Measurements from ENCODE around the gene OXSR1. TPM values are rescaled to one million over a fixed set of nuclear protein-coding genes. Genes with fewer than 3 reads are reported as not detected.

Gene OXSR1
- total and polyA plus RNA-seq, 2 experiments from 2014 or later: 16.0 to 41.1 TPM

- Histone ChIP-seq H2AFZ (no peak overlapping the region), H3K27ac (ENCODE audit: low read depth) (no peak overlapping the region), H4K20me1 (replicated peaks; ENCODE audit: insufficient read depth) (no peaks in the 10 kb centered on the region; the same call in 1 of the 2 replicates), H3K79me2 (replicated peaks; ENCODE audit: insufficient read depth) (no peaks in the 10 kb centered on the region), H3K4me1 (ENCODE audit: insufficient read depth) (peaks cover 12% of the 10 kb centered on the region), H3K4me3 (no peak overlapping the region), H3K9me2 (ENCODE audit: insufficient read depth) (0 out of 2 replicates have a peak, but pooled peaks cover 11% of the 10 kb centered on the region), H3K36me3 (ENCODE audit: insufficient read depth) (no peaks in the 10 kb centered on the region), H3K4me2 (no peak overlapping the region), H3F3A (replicated peaks; ENCODE audit: low read depth) (no peaks in the 10 kb centered on the region), H3K27me3 (ENCODE audit: insufficient read depth) (no peaks in the 10 kb centered on the region)
- peaks cover 2% of the 10 kb centered on the region; the same call in 2 of the 3 replicates for H3K36me3 Mint-ChIP-seq (ENCODE audit: low read depth)
- no peak overlapping the region for H3K27ac Mint-ChIP-seq
- no peak overlapping the region for H3K4me3 Mint-ChIP-seq
- ATAC-seq: no peak
- TF ChIP-seq POLR2AphosphoS5 (IDR thresholded peaks at IDR 0.05; ENCODE audit: low read depth) (no peak), CTCF (conservative IDR thresholded peaks at IDR 0.05; ENCODE audit: low read depth in 2 of 2) (no peak), EZH2phosphoT487 (IDR thresholded peaks at IDR 0.05; ENCODE audit: unreplicated experiment) (no peak), CREB1 (CRISPR knock-in tag; IDR thresholded peaks at IDR 0.05; ENCODE audit: low read depth) (no peak), ZNF114 (CRISPR knock-in tag; IDR thresholded peaks at IDR 0.05) (no peak), ZNF331 (CRISPR knock-in tag; IDR thresholded peaks at IDR 0.05; ENCODE audit: low read depth) (no peak), ETS1 (IDR thresholded peaks at IDR 0.05) (no peak), EZH2 (IDR thresholded peaks at IDR 0.05; ENCODE audit: low read depth, unreplicated experiment) (no peak)
- H3K9me3 Mint-ChIP-seq: no peaks in the 10 kb centered on the region
- DNase-seq (ENCODE audit: low spot score): no peak
- H3K27me3 Mint-ChIP-seq (ENCODE audit: insufficient read depth, low read depth, poor library complexity): peaks cover 5% of the 10 kb centered on the region
- H3K4me1 Mint-ChIP-seq: peaks cover 26% of the 10 kb centered on the region
Measured at GRCh38 chr3:38266810-38267209, 101.5 kb downstream of the OXSR1 start.

- peak overlapping the region; percentile 62; the same call in 1 of the 2 replicates for H3K4me2 ChIP-seq
- no peak overlapping the region for H3K27ac ChIP-seq (ENCODE audit: low read depth)
- DNase-seq (ENCODE audit: low spot score) (peak; percentile 37), ATAC-seq (peak; percentile 63)
- no peaks in the 10 kb centered on the region; the same call in 2 of the 3 replicates for H3K36me3 Mint-ChIP-seq (ENCODE audit: low read depth)
- H3K27me3 ChIP-seq (ENCODE audit: insufficient read depth): no peaks in the 10 kb centered on the region
- H3K9me3 Mint-ChIP-seq: no peaks in the 10 kb centered on the region
- peaks cover 26% of the 10 kb centered on the region for H3K4me1 Mint-ChIP-seq
- no peak overlapping the region for H3K4me3 ChIP-seq
- H3K27me3 Mint-ChIP-seq (ENCODE audit: insufficient read depth, low read depth, poor library complexity): peaks cover 5% of the 10 kb centered on the region
- peak in 1 of 2 experiments; percentile 15; a peak in 1 of 4 replicates for TF ChIP-seq CTCF (conservative IDR thresholded peaks at IDR 0.05; ENCODE audit: low read depth in 2 of 2)
- TF ChIP-seq ZNF331 (CRISPR knock-in tag; IDR thresholded peaks at IDR 0.05; ENCODE audit: low read depth): no peak
- H3K9me2 ChIP-seq (ENCODE audit: insufficient read depth): 0 out of 2 replicates have a peak, but pooled peaks cover 11% of the 10 kb centered on the region
- H3K4me1 ChIP-seq (ENCODE audit: insufficient read depth): peaks cover 12% of the 10 kb centered on the region
- no peaks in the 10 kb centered on the region for H3F3A ChIP-seq (replicated peaks; ENCODE audit: low read depth)
- H3K27ac Mint-ChIP-seq: peak overlapping the region; percentile 72
- H4K20me1 ChIP-seq (replicated peaks; ENCODE audit: insufficient read depth): no peaks in the 10 kb centered on the region; the same call in 1 of the 2 replicates
- no peaks in the 10 kb centered on the region for H3K36me3 ChIP-seq (ENCODE audit: insufficient read depth)
- no peak overlapping the region for H2AFZ ChIP-seq
- H3K4me3 Mint-ChIP-seq: no peak overlapping the region
- no peaks in the 10 kb centered on the region for H3K79me2 ChIP-seq (replicated peaks; ENCODE audit: insufficient read depth)
Measured at GRCh38 chr3:38267662-38268061, 102.3 kb downstream of the OXSR1 start.
